ENCODE measurements around the gene GIGYF1. TPM values are rescaled to one million over a fixed set of nuclear protein-coding genes. Genes with fewer than 3 reads are reported as not detected.

The GIGYF1 gene
- total and polyA plus RNA-seq, 2 donors from 2014 or later = 11.6 to 51.3 TPM

DNA sequence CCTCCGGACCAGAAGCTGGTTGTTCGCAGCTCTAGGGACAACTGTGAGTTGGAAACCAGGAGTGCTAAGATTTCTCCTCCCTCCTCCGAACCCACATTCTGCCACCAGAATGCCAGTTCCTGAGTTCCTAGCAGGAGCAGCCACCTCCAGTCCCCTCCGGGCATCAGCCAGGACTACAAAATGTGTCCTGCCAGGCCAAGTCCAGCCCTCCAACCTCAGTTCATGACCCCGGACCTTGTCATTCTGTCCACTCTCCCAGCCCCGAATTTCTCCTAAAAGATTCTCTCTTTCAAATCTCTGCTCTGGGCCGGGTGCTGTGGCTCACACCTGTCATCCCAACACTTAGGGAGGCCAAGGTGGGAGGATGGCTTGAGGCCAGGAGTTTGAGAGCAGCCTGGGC, 41.7 kb upstream of the GIGYF1 start:
- no peaks in the 10 kb centered on the region for H3K27me3 ChIP-seq (ENCODE audit: control insufficient read depth, insufficient read depth, low read length)
- H3K9ac ChIP-seq (ENCODE audit: low read length in 3 of 3) = no peak overlapping the region
- no peak for DNase-seq
- H3K4me1 ChIP-seq (ENCODE audit: control insufficient read depth in 2 of 3, insufficient read depth in 2 of 3, low read depth in 1 of 3, low read length in 3 of 3) = no peaks in the 10 kb centered on the region
- no peak for FAIRE-seq
- no peak overlapping the region for H3K4me3 ChIP-seq (ENCODE audit: low read length in 3 of 3)
- intact Hi-C loops (cut with DNase I) = no loop called here
- no peak overlapping the region for H3K27ac ChIP-seq (ENCODE audit: low read depth in 2 of 2, low read length in 2 of 2)
- TF ChIP-seq, protein P1, sequence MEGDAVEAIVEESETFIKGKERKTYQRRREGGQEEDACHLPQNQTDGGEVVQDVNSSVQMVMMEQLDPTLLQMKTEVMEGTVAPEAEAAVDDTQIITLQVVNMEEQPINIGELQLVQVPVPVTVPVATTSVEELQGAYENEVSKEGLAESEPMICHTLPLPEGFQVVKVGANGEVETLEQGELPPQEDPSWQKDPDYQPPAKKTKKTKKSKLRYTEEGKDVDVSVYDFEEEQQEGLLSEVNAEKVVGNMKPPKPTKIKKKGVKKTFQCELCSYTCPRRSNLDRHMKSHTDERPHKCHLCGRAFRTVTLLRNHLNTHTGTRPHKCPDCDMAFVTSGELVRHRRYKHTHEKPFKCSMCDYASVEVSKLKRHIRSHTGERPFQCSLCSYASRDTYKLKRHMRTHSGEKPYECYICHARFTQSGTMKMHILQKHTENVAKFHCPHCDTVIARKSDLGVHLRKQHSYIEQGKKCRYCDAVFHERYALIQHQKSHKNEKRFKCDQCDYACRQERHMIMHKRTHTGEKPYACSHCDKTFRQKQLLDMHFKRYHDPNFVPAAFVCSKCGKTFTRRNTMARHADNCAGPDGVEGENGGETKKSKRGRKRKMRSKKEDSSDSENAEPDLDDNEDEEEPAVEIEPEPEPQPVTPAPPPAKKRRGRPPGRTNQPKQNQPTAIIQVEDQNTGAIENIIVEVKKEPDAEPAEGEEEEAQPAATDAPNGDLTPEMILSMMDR (IDR thresholded peaks at IDR 0.05; ENCODE audit: borderline replicate concordance, extremely low read depth, insufficient read depth) = no peak
- H3K36me3 ChIP-seq (ENCODE audit: control insufficient read depth in 2 of 3, insufficient read depth in 3 of 3, low read length in 3 of 3) = no peaks in the 10 kb centered on the region
- H3K9me3 ChIP-seq (ENCODE audit: control insufficient read depth in 2 of 3, insufficient read depth in 1 of 3, low read length in 3 of 3) = no peaks in the 10 kb centered on the region

- H3K27me3 ChIP-seq (ENCODE audit: control insufficient read depth, insufficient read depth, low read length) = no peaks in the 10 kb centered on the region
- DNase-seq (peak in 1 of 5 donors; percentile 12), FAIRE-seq (no peak)
- intact Hi-C loops (cut with DNase I) = no loop called here
- H3K4me3 ChIP-seq (ENCODE audit: low read length in 3 of 3) = no peak overlapping the region
- no peaks in the 10 kb centered on the region for H3K36me3 ChIP-seq (ENCODE audit: control insufficient read depth in 2 of 3, insufficient read depth in 3 of 3, low read length in 3 of 3)
- TF ChIP-seq, protein P1 (IDR thresholded peaks at IDR 0.05; ENCODE audit: borderline replicate concordance, extremely low read depth, insufficient read depth) = no peak
- no peak overlapping the region for H3K9ac ChIP-seq (ENCODE audit: low read length in 3 of 3)
- no peaks in the 10 kb centered on the region for H3K9me3 ChIP-seq (ENCODE audit: control insufficient read depth in 2 of 3, insufficient read depth in 1 of 3, low read length in 3 of 3)
- H3K27ac ChIP-seq (ENCODE audit: low read depth in 2 of 2, low read length in 2 of 2) = no peak overlapping the region
- no peaks in the 10 kb centered on the region for H3K4me1 ChIP-seq (ENCODE audit: control insufficient read depth in 2 of 3, insufficient read depth in 2 of 3, low read depth in 1 of 3, low read length in 3 of 3)
These were observed 38.0 kb upstream of the GIGYF1 start for GRCh38 chr7:100731937-100732636.

GRCh38 chr7:100730136-100730800, 36.2 kb upstream of the GIGYF1 start:
- no peak for DNase-seq
- H3K4me3 ChIP-seq (ENCODE audit: low read length in 3 of 3) = no peak overlapping the region
- intact Hi-C loops (cut with DNase I) = no loop called here

More at GRCh38 chr7:100730136-100730800, 36.2 kb upstream of the GIGYF1 start:
- Histone ChIP-seq H3K9me3 (ENCODE audit: control insufficient read depth in 2 of 3, insufficient read depth in 1 of 3, low read length in 3 of 3) (no peaks in the 10 kb centered on the region), H3K4me1 (ENCODE audit: control insufficient read depth in 2 of 3, insufficient read depth in 2 of 3, low read depth in 1 of 3, low read length in 3 of 3) (no peaks in the 10 kb centered on the region), H3K36me3 (ENCODE audit: control insufficient read depth in 2 of 3, insufficient read depth in 3 of 3, low read length in 3 of 3) (no peaks in the 10 kb centered on the region), H3K27me3 (ENCODE audit: control insufficient read depth, insufficient read depth, low read length) (no peaks in the 10 kb centered on the region), H3K9ac (ENCODE audit: low read length in 3 of 3) (no peak overlapping the region), H3K27ac (ENCODE audit: low read depth in 2 of 2, low read length in 2 of 2) (no peak overlapping the region)
- FAIRE-seq = no peak
- TF ChIP-seq, protein P1 (IDR thresholded peaks at IDR 0.05; ENCODE audit: borderline replicate concordance, extremely low read depth, insufficient read depth) = no peak
